Forelimb muscle (tissue), 1 donor: ENCODE measurements around the gene PNPLA3. TPM values are rescaled to one million over a fixed set of nuclear protein-coding genes. Genes with fewer than 3 reads are reported as not detected.
"Not testable (repeated sequence)": the region's sequence is repeated elsewhere in the genome, so short reads cannot be mapped to it uniquely, and the experiment has no call there.

Experiments used
- DNase-seq: peaks from one replicate; pipeline ENCODE4 v3.0.0-alpha.2; 2013; ENCODE audit warnings: low read depth
- polyA plus RNA-seq: library from polyadenylated mRNA; unstranded; fragments of 120-200 nt; gene quantifications from one replicate; pipeline ENCODE4 v1.2.1, GENCODE V29; 2013; ENCODE audit not compliant: insufficient read length

Gene PNPLA3
- polyA plus RNA-seq, 1 donor, result 0.43 TPM

DNA sequence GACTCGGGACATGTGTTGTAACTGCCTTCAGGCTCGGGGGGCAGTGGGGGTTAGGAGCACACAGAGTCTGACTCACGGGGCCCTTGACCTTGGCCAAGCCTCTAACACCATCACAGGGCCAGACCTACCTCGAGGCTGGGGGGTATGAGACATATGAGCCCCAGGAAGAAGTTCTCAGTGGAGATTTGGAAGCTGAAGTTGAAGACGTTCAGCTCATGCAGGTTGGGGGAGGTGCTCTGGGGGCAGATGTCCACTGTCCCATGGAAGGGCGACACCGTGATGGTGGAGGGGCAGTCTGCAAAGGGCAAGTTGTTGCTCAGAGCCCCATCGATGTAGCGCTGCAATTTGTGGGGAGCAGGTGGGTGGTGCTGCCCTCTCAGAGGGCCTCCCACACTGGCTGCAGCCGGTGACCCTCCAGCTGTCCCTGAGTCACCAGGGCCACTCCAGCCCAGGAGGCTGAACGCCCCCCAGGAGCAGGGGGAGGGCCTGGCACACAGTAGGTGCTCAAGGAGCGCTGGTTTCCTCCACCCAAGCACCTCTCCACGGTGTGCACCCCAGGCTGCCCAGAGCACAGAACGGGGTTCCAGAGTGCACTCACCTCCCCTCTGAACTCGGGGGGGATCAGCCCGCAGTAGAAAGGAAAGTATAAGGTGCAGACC lies 34.3 kb upstream of the PNPLA3 start:
- DNase-seq, result no peak

GRCh38 chr22:43889860-43890253 lies 33.7 kb upstream of the PNPLA3 start:
- DNase-seq, result no peak

- no peak for DNase-seq
Observed at GRCh38 chr22:43890901-43891331, 32.7 kb upstream of the PNPLA3 start.

DNA sequence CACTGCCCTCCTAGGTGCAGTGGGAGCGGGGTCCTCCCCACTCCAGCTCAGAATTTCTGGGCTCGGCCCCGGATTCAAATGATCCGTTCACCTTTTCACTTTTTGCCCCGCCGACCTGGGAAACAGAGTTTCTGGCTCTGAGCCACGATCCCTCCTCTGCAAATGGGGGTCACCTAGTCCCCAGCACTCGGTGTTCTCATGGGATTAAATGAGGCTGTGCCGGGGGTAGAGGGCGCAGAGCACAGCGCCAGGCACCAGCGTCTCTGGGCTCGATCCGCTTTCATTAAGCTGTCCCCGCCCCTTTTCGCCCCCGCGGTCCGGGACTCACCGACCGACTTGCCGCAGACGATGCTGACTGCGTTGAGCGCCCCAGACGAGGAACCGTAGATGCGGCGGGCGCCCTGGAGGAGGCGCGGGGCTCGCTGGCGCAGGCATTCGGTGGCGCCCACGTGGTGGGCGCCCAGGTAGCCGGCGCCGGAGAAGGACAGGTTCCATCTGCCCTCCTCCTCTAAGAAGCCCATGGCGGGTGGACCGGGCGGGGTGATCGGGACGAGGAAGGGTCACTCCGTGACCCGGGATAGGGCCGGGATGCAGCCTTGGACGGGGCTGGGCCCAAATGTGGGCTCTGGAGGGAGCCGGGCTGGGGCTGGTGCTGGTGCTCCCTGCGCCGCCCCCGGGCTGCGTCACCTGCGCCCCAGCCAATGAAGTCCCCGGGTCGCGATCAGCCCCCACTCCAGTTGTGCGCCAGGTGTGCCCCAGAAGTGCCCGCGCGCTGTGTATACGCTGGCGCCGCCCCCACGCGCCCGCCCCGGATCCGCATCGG lies 32.0 kb upstream of the PNPLA3 start, which contains the start of gene PNPLA5:
Gene PNPLA5 (minus strand): TSS at position 654 of the 823 bp plus-strand sequence. CDS start 133 bp downstream, at position 521.
- DNase-seq, result no peak

DNA sequence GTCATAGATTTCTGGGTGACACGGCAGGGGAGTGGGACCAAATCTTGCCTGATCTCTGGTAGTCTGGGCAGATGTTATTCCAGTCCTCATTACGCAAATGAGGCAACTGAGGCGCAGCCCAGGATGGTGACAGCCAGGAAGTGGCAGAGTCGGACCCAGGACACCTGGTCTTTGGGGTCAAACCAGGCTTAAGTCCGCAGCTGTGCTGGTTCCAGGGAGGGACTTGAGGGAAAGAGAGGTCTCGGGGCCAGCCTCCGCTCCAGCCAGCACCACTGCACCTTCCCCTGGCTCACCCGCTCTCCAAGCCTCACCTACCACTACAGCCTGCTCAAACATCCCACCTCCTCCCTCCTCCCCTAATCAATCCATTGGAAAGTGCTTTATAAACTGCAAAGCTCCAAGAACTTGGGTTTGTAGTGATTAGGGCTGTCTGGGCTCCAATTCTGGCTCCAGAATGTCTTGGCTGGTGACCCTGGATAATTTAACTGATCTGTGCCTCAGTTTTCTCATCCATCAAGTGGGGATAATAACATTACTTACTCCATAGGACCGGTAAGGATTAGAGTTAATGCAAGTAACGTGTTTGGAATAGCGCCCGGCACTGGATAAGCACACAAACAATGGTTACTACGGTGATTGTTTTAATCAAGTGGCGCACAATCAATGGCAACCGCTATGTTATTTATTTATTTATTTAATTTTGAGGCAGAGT lies 31.3 kb upstream of the PNPLA3 start:
- DNase-seq, result no peak

- no peak for DNase-seq
Observed at GRCh38 chr22:43893266-43893665, 30.3 kb upstream of the PNPLA3 start.

DNA sequence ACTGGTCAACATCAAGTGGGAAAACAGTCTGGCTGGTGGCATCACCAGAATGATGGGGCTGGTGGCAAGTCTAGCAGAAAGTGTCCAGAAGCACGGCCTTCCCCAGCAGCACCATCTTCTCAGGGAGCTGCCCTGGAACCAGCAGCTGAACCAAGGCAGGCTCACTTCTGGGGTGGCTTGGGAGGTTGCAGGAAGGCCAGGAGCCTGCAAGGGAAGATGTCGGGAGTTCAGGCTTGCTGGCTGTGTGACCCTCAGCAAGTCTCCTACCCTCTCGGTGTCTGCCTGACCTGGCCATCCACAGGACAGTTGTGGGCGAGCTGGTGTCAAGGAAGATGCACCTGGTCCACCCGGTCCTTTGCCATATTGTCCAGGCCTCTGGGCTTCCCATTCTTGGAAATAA lies 29.5 kb upstream of the PNPLA3 start:
- no peak for DNase-seq

- DNase-seq, result no peak
Observed at GRCh38 chr22:43895986-43896645, 27.5 kb upstream of the PNPLA3 start.

- no peak for DNase-seq
Observed at GRCh38 chr22:43897751-43898261, 25.8 kb upstream of the PNPLA3 start.

DNA sequence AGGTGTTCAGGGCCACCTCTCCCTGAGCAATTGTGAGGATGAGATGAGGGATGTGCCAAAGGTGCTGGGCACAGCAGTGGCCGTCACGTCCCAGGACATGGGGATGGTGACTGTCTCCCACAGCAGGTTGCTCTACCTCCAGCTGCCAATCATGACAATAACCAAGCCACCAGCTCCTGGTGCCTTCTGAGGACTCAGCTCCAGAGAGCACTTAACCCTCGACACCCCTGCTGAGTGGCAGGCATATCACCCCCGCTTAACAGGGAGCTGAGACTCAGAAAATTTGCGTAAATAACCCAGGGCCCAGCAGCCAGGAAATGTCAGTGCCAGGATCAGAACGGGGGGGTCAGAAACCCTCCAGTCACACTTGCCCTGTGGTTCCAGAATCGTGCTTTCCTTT lies 23.4 kb upstream of the PNPLA3 start:
- DNase-seq, result no peak

DNA sequence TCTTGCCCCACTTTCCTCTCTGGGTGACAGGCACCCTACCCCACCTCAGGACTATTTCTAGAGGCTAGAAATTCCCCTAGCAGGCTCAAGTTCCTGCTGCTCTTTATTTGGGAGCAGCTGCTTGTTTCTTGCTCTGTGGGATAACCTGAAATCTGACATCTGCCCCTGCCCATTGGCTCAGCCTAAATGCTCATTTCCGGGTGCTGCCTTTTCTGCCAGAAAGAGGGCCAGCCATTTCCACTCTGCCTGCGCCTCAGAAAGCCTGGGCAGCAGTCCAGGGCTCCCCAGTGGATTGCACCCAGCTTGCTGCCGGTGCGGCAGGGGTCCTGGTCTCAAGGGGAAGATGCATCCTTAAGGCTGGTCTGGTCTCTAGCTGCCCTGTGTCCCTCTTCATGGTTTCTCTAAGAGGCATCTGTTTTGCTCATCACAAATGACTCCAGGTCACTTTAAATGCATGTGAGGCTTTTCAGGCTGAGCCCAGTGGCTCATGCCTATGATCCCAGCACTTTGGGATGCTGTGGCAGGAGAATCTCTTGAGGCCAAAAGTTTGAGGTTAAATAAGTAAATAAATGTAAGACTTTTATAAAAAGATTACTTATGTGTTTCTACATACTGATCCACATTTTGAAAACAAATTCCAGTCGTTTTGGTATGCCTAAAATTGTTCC lies 21.5 kb upstream of the PNPLA3 start:
- no peak for DNase-seq

- DNase-seq, result not testable (repeated sequence)
Observed at GRCh38 chr22:43903033-43903432, 20.6 kb upstream of the PNPLA3 start.

GRCh38 chr22:43904412-43904811 lies 19.2 kb upstream of the PNPLA3 start:
- DNase-seq, result not testable (repeated sequence)

GRCh38 chr22:43905681-43906080 lies 17.9 kb upstream of the PNPLA3 start:
- DNase-seq, result no peak

DNA sequence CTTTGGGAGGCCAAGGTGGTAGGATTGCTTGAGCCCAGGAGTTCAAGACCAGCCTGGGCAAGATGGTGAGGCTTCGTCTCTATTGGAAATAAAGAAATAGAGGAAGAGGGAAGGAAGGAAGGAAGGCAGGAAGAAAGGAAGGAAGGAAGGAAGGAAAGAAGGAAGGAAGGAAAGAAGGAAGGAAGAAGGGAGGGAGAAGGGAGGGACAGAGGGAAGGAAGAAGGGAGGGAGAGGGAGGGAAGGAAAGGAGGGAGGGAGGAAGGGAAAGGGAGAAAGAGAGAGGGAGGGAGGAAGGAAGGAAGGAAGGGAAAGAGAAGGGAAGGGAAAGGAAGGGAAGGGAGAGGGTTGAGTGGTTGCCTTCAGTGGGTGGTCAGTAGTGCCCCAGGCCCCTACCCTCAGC lies 13.9 kb upstream of the PNPLA3 start:
- no peak for DNase-seq

GRCh38 chr22:43910178-43910695 lies 13.4 kb upstream of the PNPLA3 start:
- DNase-seq, result no peak

GRCh38 chr22:43911351-43911750 lies 12.3 kb upstream of the PNPLA3 start:
- DNase-seq, result no peak

DNA sequence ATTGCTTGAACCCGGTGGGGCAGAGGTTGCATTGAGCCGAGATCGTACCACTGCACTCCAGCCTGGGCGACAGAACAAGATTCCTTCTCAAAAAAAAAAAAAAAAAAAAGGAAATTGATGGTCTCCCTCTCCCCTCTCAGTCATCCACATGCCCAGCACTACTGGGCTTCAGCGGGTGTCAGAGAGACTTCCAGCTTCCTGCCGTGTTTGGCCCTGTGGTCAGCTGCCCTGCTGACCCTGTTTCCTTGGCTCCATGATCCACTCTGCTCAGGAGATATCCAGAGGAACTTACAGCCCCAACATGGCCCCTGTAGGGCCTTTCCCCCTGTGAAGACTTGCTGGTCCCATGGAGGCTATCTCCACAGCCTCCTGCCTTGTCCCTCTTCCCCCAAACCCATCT lies 6.1 kb upstream of the PNPLA3 start:
- DNase-seq, result no peak

DNA sequence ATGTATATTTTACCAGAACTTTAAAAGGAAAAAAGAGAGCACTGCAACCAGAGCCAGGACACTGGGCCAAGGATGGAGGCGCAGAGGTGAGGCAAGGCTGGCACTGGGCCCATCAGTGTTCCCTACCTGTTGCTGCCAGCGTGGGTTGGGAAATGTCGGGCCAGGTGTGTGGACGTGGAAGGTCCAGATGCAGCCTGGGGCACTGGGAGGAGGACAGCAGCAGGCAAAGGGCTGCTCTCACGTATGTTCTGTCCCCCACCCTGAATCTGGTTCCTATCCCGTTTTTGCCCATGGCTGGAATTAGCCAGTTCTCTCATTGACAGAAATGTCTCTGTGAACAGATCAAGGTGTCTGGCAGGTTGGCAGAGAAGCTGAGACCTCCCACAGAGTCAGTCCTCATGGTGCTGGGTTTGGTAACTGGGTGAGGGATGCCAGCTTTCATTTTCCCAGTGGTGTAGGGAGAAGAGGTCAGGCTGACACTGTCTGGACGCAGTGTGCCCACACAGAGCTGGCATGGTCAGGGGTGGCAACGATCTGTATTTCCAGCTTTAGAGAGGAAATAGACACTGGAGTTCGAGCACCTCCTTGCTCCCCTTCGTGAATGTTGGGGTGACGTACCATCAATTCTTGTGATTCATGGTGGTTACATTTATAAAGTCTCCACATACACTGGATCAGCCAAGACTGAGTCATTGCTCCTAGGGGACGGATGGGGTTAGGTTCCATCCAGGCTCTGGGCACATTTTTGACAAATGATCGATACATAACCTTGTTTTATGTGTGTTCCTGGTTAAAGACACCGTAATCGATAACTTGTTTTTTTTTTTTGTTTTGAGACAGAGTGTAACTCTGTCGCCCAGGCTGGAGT lies 4.3 kb upstream of the PNPLA3 start:
- DNase-seq, result no peak

DNA sequence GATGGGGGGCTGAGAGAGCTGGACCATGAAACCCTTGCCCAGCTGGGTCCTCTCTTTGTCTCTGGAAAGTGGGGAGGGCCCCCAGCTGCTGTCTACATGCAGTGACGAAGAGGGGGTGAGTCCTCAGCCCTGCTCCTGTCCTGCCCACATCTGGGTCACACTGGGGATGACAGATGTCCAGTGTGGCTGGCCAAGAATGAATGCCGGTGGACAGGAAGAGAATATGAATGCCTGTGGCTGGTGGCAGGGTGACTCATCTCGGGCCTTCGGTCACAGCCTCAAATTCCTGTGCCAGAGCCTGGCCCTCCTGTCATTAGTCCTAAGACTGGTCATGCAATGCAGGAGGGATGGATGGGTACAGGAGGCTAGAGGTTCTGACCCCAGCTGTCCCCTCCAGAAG lies 2.2 kb upstream of the PNPLA3 start:
- no peak for DNase-seq
